HG03342 (cell line): Measurements from ENCODE around the gene ANKRD60.

Source experiments
- ATAC-seq: cut with Tn5 transposase; IDR thresholded peaks from one replicate; pipeline ENCODE4 v1.9.1; 2021; ENCODE audit warnings: mild to moderate bottlenecking, moderate library complexity; ENCODE audit not compliant: unreplicated experiment

The ANKRD60 gene

DNA sequence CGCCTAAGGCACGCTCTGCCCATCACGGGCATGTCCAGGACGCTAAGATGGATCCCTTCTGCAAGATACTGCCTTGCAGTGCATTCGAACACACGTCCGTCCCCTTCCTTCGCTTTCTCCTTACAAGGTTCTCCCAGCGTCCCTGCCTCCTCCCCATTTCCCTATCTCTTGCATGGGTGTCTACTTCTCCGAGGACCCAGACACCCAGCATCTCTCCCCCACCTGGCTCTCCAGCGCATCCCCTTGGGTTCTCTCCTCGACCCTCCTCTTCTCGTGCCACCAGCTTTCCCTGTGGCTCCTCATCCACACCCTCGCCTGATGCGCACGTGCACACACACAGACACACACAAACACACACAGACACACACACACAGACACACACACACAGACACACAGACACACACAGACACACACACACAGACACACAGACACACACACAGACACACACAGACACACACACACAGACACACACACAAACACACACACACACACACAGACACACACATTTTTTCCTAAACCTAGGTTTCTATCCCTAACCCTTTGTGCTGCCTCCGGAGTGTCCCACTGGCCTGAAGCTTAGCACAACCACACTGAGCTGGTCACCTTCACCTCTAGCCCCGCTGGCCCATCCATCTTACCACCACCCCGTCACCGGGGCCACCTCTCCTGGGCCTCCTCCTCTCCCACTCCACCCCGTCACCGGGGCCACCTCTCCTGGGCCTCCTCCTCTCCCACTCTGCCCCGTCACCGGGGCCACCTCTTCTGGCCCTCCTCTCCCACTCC, 31.9 kb downstream of the ANKRD60 start:
- ATAC-seq = no peak

DNA sequence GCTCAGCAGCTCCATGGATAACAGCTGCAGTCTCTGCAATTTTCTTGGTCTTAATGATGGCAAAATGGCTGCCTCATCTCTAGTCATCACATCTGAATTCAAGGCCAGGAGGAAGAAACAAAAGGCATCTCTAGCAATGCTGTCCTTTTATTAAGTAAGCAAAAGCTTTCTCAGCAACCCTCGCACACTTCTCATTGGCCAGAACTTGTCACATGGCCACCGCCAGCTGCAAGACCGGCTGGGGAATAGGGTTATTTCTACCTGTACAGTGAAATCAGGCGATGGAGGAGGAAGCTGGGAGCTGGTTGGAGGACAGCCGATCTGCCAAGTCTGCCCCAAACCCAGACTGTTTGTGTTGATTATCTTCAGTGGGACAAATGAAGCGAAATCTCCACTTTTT, 33.4 kb downstream of the ANKRD60 start:
- no peak for ATAC-seq

GRCh38 chr20:58194175-58194791, 34.2 kb downstream of the ANKRD60 start:
- ATAC-seq = no peak

DNA sequence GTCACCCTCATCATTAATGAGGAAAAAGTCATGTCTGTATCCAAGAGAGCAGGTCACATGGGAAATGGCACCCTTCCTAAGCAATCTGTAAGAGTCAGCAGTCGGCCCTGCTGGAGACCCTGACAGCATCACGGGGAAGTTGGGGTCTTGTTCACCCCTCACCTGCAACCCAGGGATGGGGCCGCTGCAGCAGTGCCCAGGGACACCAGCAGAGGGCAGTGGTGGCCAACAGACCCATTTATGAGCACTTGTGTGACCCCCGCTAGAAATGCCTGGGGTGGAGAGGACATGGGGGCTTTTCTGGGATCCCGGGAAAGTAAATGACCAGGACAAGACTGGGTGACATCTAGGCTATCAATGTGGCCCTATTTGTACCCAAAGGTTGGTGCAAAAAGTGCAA, 35.9 kb downstream of the ANKRD60 start:
- ATAC-seq = no peak

DNA sequence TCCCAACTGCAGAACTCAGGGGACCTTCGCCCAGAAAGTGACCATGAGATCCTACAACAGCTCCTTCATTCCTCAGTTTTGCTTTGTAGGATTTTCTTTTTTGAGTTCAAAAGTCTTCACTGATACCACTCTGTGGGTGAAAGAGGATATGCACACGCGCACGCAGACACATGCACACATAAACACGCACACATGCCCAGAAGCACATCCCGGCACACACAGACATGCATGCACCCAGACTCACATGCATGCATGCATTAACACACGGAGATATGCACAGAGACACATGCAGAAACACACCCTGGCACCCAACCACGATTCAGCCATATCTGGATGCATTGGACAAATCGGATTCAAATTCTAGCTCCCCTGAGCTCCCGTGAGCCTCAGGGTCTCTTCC, 36.4 kb downstream of the ANKRD60 start:
- ATAC-seq = no peak

GRCh38 chr20:58188527-58188926, 39.9 kb downstream of the ANKRD60 start:
- ATAC-seq = no peak

- ATAC-seq = no peak
Observed at GRCh38 chr20:58184984-58185383, 43.5 kb downstream of the ANKRD60 start.

GRCh38 chr20:58184063-58184462, 44.4 kb downstream of the ANKRD60 start:
- ATAC-seq = no peak

- no peak for ATAC-seq
Observed at GRCh38 chr20:58182521-58183140, 45.8 kb downstream of the ANKRD60 start.

DNA sequence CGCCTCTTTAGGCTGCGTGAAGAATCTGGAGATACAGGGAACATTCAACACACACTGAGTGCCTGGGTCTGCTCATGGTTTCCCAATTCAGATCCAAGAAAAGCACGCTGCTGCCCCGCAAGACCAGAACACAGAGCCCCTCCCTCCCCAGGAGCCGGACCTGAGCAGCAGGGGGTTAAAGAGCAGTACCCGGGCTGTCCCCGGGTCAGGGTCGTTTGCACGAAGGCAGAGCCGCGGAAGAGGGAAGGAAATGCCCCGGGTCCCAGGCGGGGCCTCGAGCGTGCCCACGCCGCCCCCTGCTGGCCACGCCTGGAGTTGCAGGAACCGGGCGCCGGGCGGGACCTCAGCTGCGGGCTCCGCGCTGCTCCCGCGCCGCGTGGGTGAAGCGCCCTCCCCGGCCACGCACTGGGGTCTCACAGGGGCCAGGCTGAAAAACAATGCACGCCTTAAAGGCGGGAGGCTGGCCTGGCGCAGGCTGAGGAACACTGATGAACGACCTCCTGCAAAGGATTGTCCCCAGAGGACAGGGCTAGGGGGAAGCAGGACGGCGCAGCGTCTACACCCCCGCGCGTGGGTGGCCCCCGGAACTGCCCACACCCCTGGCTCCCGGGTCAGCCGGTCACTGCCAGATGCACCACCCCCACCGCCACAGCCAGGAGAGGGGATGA, 48.9 kb downstream of the ANKRD60 start:
- ATAC-seq = no peak

DNA sequence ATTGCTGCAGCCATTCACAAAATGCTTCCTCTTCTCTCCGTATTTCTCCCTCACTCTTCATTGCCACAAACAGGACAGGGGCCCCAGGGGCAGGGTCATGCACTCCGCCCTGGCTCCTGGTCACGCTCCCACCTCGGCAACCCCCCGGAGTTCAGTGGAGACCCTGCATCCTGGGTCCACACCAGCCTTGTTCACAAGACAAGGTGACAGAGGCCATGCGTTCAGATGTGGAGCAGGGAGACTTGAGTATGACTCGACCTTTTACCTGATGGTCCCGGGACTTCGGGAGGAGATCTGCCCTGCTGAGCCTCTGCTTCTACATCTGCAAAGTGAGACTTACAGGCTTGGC, 49.4 kb downstream of the ANKRD60 start:
- ATAC-seq = no peak

DNA sequence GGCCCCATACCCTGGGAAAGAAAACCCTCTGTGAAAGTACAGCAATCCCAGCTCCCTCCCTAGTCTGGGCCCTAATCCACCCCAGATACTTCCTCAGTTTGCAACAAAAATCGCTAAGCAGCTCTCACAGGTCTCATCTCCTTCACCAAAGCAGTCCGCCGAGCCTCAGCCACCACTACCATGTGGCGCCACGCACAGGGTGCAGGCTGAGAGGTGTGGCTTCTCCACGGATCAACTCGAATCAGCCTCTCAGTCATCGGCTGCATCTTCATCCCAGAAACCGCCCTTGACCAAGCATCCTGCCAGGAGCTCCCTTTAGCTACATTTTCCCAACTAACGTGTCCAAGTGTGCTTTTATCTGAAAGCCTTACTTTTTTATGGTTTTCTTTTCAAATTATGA, 50.7 kb downstream of the ANKRD60 start:
- no peak for ATAC-seq

- no peak for ATAC-seq
Observed at GRCh38 chr20:58175836-58176235, 52.6 kb downstream of the ANKRD60 start.

DNA sequence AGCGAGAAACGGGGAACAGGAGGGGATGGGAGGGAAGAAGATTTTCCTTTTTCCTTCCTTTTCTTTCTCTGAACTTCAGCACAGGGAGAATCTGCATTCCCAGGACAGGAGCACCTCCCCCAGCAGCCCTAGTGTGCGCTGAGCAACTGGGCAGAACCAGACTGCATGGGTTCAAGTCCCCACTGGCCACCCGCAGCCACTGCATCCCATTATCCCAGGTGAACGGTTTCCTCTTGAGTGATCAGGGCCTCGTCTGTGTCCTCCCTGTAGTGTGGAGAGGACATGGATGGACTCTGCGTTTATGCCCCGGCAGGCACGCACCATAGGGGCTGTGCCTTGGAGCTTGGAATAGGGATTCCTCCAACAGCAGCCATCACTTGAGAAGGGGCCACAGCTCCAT, 53.0 kb downstream of the ANKRD60 start:
- ATAC-seq = no peak

DNA sequence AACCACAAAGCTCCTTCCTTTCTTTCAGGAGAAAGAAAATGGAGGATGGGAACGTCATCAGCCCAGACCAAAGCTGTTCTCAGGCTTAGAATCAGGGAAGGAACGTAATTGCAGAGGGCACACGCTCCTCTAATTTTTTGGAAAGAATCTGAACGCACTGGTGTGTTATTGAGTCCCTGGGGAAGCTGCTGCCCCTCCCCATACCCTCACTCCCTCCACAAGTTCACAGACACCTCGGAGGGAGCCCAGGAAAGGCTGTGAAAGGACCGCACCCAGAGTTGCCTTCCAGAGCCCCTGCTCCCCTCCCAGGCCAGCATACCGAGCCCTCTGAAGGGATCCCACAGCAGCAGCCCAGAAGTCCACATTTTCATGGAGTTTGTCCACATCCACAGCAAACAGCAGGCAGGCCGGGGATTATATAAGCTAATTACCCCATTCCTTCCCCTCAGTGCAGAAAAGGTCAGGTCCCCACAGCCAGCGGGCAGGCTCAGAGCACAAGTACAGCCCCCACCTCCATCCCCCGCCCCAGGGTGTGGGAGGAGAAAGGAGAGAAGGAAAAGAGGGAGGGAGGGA, 53.7 kb downstream of the ANKRD60 start:
- no peak for ATAC-seq

- no peak for ATAC-seq
Observed at GRCh38 chr20:58173930-58174707, 54.3 kb downstream of the ANKRD60 start.

- ATAC-seq = no peak
Observed at GRCh38 chr20:58173091-58173490, 55.4 kb downstream of the ANKRD60 start.

DNA sequence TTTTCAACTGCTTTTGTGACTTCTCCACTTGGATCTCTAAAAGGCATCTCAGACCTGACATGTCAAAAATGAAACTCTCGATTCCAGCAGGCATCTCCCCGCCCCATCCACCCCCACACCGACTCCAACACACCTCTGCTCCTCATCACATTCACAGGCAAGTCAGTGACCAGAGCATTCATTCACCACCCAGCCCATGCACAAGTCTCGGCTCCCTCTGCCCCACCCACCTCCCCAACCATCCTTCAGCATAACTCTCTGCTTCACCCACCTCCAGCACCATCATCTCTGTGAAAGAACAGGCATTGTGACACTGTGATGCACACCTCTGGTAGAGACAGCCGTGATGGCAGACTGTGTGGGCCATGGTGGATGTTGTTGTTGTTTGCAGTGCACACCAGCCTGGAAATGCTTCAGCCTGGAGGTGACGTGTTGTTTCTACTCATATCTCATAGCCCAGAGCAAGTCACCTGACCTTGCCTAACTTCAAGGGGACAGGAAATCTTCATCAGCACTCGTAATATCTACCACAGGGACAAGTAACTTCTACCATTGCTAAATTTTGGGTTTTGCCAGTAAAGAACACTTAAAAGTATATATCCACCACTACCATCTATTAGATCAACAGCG, 56.5 kb downstream of the ANKRD60 start:
- ATAC-seq = no peak

- ATAC-seq = no peak
Observed at GRCh38 chr20:58169450-58169849, 59.0 kb downstream of the ANKRD60 start.

DNA sequence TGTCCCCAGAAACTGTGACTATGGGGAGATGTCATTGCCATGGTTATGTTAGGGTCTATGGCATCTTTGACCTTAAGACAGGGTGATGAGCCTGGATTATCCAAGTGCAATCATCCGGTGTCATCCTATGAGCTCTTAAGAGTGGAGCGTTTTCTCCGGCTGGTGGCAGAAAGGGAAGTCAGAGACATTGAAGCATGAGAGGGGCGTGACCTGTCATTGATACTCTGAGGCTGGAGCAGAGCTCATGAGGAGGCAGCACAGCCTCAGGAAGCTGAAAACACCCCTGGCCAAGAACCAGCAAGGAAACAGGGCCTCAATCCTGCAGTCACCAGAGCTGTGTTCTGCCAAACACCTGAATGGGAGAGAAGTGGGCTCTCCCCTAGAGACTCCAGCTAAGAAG, 59.6 kb downstream of the ANKRD60 start:
- no peak for ATAC-seq
